ENCODE results near the gene EBF4.
"Not testable (repeated sequence)": the region's sequence is repeated elsewhere in the genome, so short reads cannot be mapped to it uniquely, and the experiment has no call there.

Gene EBF4

DNA sequence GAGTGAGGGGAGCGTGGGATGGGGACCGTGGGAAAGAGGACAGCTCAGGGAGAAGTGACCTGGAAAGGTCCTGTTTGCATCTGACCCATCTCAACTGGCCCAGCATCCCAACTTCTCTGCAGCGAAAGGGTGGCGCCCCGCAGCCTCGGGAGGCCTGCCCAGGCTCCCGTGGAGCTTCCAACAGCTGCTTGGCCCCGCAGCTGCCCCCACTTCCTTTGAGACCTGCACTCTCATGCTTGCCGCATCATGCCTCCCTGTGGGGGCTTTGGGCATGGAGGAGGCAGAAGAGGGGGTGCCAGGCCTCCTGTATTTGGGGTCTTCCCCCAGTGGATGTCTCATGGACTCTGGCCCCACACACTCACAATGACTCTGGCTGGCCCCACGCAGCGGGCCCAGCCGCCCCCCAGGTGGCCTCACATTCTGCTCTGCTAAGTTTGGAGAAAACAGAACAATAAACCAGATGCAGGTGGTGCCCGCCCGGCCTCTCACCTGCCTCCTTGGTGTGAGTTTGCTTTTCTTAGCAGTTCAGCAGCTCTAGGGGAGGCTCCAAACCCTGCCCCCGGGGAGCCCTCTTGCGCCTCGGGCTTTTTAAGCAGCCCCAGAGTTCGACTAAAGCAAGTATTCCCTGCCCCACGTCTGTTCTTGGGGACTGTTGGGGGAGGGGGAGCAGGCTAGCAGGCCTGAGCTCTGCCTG lies 67.2 kb downstream of the EBF4 start:
- DNase-seq: no peak

DNA sequence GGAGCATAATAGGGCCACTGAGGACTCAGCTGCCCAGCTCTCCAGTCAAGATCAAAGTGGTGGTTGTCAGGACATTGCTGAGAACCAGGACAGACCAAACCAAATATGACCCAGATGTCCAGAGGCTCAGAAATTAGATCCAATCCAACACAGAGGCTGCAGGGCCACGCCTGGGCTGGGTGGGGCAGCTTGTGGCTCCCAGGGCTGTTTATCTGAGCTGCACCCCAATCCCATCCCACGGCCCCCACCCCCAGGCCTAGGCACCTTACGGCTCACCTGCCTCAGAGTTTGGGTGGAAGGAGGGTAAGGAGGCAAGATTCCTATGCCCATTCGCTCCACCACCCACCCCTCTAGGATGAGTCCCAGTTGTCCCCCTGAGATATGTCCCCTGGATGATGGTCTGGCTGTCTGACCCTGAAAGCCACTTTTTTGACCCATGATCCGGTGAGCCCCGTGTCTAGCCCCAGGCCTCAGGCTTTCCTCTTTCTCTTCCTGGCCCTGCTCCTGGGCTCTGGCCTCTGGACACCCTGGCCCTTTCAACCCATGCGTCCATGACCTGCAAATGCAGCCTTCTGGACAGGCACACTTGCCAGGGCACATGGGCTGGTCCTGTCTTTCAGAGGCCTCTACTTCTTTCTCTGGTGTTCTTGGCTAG lies 67.8 kb downstream of the EBF4 start:
- no peak for DNase-seq

DNA sequence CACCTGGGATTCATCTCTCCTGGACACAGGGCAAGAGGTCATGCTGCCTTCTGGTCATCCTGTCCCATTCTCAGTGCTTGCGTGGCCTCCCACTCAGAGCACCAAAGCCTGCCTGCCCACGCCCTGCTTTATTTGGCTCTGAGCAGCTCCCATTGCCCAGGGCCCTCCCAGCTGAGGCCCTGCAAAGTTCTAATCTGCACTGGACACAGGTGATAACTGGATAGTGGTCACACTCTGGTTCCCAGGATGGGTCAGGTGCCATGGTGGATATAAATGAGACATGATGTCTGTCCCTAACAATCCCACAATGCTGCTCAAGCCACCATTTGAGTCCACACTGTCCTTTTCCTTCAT lies 68.3 kb downstream of the EBF4 start:
- no peak for DNase-seq

DNA sequence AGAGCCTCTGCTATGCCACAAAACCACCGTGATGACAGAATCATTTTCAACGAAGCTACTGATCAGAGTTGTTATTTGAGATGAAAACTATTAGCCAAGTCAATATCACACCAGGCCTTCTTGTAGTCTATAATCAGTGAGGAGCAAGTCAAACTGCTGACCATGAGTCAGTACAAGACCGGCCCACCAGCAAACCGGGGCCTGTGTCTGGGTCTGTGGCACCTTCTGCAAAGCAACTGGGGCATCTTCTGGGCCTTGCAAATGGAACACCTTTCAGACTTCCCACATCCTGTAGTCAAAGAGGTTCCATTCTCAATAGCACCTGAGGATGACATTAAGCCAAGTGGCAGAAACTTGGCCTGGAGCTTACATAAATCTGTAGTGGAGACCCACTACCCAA lies 69.3 kb downstream of the EBF4 start:
- DNase-seq: no peak

DNA sequence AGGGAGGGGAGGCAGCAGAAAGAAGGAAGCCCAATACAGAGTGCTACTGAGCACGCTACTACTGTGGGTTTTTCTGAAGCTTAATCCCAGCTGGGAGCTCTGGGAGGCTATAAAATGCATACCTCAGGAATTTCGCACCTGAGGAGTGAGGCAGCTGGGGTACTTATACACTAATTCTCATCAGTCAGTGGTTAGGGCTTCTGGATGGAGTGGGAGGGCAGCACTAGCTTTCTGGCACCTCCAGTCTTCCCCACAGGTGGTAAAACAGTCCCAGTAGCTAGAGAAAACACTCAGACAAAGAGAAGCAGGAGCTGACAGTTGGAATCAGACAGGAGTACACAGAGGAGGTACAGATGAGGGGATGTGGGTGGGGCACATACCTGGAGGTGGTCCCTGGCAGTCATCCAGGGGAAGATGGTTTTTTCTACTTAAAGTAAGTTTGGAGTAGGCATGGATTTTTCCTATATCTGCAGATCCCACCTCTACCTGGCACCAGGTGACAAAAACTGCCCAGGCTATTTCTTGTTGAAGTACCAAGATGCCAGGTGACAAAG lies 70.1 kb downstream of the EBF4 start:
- no peak for DNase-seq

DNA sequence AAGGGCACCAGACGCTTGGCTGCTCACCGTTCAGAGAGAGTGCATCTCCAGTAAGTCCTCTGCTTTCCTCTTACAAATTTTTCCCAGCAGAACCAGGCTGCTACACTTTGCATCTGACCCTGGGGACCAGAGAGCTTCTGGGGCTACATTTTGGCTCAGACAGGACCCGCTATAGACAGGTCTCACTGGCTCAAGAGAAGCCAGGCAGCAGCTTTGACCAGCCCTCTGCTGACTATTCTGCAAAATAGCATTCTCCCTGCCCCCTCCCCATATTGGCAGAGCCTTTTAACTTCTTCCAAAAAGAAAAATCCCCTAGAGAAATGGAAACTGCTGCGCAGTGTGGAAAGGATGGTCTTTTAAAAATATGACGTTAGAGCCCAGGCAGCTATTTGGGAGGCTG lies 70.6 kb downstream of the EBF4 start:
- DNase-seq: no peak

DNA sequence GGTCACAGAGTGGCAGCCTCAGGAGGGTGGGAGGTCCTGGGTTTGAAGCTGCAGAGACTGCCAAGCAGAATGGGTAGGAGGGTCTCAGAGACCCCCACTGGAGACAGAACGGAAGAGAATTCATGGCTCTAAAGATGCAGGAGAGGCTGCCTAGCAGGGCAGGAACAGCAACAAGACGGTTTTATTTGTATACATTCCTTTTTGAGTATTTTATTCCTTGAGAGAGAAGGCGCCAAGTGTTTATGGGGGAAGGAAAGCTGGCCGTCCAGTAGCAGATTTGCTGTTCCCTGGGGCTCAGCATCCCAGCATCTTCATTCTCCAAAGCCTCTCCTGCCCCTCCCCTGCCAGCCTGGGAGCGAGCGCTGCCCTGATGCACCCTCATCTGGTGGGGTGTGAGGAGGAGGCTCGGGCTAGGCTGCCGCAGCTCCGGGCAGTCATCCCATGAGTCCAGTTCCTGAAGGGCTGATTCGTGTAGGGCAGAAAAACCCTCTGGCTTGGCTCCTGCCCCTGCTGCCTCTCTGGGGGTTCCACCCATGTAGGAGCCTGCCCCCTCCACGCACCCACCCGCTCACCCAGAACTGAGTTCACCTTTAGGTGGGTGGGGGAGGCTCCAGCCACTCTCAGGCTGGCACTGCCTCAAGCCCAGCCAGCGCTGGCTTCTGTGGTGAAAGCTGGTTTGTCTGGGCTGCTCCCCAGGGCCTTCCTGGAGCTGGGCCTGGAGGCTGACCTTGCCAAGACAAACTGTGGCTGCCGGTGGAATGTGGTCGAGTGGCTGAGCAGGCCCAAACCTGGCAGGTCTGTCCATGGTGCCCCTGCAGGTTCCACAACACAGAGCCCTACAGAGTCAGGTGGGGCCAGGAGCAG lies 75.4 kb downstream of the EBF4 start:
- DNase-seq: no peak

DNA sequence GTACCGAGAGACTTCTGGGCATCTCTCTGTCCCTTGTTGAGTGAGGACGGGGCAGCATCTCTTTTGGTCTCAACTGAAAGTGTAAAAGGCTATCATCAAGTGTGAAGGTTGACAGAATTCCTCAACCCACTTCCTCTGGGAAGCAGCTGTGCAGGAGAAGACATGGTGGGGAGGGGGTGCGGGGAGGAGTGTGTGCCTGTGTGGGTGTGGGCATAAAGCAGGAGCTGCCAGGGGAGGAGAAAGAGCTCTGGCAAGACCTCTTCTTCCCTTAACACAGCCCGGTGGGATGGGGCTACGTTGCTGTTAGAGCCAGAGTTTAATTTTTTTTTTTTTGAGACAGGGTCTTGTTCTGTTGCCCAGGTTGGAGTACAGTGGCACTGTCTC lies 76.0 kb downstream of the EBF4 start:
- no peak for DNase-seq

DNA sequence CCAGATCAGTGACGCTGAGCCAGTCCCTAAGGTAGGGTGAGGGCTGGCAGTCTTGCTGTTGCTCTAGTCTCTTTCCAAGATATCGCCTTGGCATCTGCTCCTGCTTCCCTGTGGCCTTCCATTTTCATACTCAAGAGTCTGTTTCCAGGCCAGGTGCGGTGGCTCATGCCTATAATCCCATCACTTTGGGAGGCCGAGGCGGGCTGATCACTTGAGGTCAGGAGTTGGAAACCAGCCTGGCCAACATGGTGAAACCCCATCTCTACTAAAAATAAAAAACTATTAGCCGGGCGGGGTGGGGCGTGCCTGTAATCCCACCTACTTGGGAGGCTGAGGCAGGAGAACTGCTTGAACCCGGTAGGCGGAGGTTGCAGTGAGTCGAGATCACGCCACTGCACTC lies 77.5 kb downstream of the EBF4 start:
- not testable (repeated sequence) for DNase-seq

DNA sequence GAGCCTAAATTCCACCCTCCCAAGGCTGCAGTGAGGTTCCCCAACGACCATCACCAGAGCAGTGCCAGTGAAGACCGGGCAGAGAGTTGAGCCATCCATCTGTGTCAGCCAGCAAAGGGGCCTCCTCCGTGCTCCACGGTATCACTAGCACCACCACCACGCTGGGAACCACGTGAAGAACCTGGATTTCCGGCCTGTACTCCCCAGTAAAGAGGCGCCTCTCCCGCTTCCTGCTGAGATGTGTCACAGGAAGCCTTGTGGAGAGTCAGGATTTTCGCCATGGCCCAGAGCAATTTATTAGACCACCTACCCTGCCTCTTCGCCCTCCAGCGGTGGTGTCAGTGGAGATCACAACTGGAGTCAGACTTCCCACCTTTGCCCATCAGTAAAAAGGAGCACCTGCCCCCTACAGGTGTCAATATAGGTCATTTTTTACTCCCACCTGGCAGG lies 79.1 kb downstream of the EBF4 start:
- no peak for DNase-seq

DNA sequence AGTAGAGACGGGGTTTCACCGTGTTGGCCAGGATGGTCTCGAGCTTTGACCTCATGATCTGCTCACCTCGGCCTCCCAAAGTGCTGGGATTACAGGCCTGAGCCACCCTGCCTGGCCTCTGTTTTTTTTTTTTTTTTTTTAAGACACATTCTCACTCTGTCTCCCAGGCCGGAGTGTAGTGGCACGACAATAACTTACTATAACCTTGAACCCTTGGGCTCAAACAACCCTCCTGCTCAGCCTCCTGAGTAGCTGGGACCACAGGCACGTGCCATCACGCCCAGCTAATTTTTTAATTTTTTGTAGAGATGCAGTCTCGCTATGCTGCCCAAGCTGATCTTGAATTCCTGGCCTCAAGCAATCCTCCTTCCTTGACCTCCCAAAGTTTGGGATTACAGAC lies 81.2 kb downstream of the EBF4 start:
- DNase-seq: no peak

DNA sequence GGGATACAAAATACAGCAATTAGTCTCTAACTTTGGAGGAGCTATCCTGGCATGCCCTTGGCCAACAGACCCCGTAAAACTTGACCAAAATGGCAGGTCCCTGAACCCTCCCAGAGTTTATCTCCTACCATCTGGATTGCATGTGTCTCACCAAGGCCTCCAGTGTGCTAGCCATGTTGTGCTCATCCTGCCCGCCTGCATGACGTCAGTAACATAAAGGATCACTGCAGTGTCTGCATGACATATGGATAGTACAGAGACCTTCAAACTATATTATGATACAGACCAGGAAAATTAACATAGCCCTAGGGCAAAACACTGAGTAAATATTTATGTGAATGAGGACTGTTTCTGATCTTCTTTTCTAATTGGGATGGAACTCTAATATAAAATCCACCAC lies 82.6 kb downstream of the EBF4 start:
- no peak for DNase-seq

- DNase-seq: no peak
Observed at GRCh38 chr20:2778602-2779321, 86.2 kb downstream of the EBF4 start.

- no peak for DNase-seq
Observed at GRCh38 chr20:2780948-2781347, 88.4 kb downstream of the EBF4 start.

DNA sequence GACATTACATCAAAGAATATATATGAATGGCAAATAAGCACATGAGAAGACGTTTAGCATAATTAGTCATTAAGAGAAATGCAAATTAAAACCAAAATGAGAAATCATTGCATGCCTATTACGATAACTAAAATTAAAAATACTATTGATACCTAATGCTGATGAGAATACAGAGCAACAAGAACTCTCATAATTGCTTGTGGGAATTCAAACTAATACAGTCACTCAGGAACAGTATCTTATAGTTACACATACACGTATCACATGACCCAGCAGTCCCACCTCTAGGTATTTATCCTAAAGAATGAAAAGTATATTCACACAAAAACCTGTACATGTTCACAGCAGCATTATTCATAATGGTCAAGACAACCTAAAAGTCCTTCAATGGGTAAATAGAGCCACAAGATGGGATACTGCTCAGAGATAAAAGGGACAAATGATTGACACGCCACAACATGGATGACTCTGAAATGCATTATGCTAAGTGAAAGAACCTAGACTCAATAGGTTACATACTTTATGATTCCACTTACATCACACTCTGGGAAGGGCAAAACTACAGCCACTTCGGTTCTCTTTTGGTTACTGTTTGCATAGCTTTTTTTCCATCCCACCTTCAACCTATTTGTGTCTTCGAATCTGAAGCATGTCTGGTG lies 91.5 kb downstream of the EBF4 start:
- no peak for DNase-seq

DNA sequence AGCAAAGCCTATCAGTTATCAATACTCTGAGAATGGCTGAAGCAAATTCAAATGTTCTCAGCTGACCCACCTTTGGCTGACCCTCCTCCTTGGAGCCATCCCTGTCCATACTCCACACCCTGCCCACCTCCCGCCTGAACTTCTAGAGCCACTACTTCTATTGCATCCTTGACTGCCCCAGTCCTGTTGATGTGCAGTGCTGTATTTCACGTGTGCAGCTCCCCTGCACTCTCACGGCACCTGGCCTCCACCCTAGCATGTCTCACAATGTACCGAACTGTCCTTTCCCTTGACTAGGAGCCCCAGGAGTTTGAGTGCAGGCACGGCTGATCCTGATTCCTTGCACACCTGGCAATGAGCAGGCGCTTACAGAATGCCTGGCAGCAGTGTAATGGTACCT lies 100.9 kb downstream of the EBF4 start:
- DNase-seq: no peak

DNA sequence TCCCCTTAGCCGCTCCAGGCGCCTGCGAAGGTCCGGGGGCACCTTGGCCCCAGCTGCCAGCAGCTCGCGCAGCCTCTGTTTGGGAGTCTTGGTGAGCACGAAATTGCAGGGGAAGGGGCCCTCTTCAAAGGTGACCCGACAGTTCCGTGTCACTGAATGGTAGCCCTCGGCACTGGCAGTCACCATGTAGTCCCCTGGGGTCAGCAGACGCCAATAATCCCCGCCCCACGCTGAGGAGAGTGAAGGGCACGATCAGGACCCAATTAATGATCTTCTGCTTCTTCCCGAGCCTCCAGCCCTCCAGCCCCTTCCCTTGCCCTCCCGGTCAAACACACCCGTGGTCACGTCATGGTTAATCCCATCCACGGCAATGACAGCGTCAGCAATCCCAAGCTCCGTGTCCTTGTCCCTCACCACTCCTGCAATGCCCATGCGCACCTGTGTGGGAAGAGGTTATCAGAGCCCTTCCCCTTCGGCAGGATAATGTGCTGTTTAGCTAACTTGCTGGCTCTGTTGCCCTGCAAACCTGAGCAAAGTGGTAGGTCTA lies 101.7 kb downstream of the EBF4 start:
- DNase-seq: no peak

DNA sequence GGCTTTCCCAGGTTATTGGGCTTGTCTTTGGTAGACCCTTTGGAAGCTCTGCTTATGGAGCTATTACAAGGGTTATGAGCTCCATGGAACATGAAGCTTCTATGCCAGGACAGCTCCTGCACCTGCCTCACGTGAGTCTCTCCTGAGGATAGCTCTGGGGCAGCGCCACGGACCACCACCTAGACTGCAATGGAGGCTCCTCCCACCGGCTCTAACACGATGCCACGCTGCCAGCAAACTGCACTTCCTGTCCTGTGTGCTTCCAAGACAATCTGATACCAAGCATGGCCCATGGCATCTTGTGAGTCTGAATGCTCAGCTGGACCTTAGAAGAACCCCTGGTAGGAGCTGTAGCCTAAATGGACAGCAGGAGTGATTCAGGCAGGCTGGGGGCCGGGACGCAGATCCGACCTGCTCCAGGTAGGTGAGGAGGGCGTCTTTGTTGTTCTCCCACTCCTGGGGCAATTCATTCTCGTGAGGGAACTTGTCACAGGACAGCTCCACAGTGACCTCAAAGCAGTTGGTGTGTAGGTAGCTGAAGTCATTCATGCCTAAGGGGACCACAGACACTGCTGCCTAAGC lies 102.4 kb downstream of the EBF4 start:
- DNase-seq: no peak

DNA sequence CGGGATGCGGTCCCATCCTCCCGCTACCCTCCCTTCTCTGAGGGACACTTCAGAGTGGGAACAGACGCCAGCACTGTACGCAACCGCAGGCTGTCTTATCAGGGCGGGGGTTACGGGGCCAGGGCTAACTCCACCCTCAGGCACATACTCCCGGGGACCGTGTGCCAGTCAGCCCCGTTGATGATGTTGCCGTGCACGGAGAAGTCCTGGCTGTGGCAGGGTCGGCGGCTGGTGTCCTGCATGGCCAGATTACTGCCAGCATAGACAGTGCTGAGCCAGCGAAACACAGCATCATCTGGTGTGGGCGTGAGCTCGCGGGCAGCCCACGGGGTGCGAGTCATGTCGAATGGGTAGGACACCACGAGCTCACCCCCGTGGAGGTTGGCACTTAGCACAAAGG lies 102.9 kb downstream of the EBF4 start:
- DNase-seq: no peak

DNA sequence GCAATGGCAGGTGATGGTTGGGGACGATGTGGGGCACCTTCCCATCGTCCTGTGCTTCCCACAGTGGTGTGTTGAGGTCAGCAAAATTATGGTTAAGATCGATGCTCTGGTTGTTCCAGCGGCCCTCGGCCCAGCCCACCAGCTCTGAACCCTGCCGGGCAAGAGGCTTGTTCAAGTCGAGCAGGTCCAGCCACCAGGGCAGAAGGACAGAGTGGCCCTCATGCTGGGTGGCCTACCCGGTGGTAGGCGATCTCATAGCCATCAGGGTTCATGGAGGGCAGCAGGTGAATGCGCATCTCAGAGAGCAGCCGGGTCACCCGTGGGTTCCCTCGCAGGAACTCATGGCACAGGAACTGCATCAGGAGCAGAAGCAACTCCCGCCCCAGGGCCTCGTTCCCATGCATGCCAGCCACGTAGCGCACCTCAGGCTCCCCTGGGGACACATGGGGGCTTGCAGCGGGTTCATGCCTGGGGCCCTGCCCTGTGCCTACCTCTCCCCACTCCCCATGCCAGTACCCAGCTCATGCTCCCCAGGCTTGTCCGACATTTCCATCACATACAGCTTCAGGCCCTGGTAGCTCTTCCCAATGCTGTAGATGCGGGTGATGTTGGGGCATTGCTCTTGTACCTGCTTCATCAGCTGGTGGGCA lies 103.6 kb downstream of the EBF4 start:
- no peak for DNase-seq
